Liver (tissue), 9 donors: ENCODE results near the gene PER2. TPM values are rescaled to one million over a fixed set of nuclear protein-coding genes. Genes with fewer than 3 reads are reported as not detected.

ENCODE experiments used
- DNase-seq: peaks from one replicate; pipeline ENCODE4 v3.0.0-alpha.2; 2017; ENCODE audit warnings: low spot score
- H3K27ac ChIP-seq, 2 donors: one replicate each; pipeline ENCODE4 v1.7.0; 2013; ENCODE audit warnings: inconsistent platforms in 2 of 2, low read length in 2 of 2, control low read depth in 1 of 2, low read depth in 1 of 2, mild to moderate bottlenecking in 1 of 2
- H3K27me3 ChIP-seq, 4 donors: one replicate each; pipeline versions ENCODE4 v1.6.1 to v1.7.0; 2013; ENCODE audit warnings: low read length in 3 of 4, inconsistent platforms in 1 of 4, mild to moderate bottlenecking in 1 of 4, moderate library complexity in 1 of 4; ENCODE audit not compliant: control insufficient read depth in 4 of 4, insufficient read depth in 4 of 4
- H3K36me3 ChIP-seq, 4 donors: one replicate each; pipeline versions ENCODE4 v1.6.1 to v1.7.0; 2013; ENCODE audit warnings: low read length in 3 of 4, mild to moderate bottlenecking in 3 of 4, low read depth in 1 of 4, moderate library complexity in 1 of 4; ENCODE audit not compliant: control insufficient read depth in 4 of 4, insufficient read depth in 3 of 4
- H3K4me1 ChIP-seq, 4 donors: one replicate each; pipeline versions ENCODE4 v1.6.1 to v1.7.0; 2013; ENCODE audit warnings: low read length in 3 of 4, mild to moderate bottlenecking in 3 of 4, moderate library complexity in 1 of 4; ENCODE audit not compliant: control insufficient read depth in 4 of 4, insufficient read depth in 4 of 4
- H3K4me3 ChIP-seq, 3 donors: one replicate each; pipeline versions ENCODE4 v1.6.1 to v1.7.0; 2013; ENCODE audit warnings: low read length in 3 of 3, control low read depth in 1 of 3, low read depth in 1 of 3, mild to moderate bottlenecking in 1 of 3
- H3K9ac ChIP-seq, 2 donors: one replicate each; pipeline ENCODE4 v1.7.0; 2013; ENCODE audit warnings: low read length in 2 of 2, mild to moderate bottlenecking in 2 of 2, moderate library complexity in 2 of 2, control low read depth in 1 of 2, low read depth in 1 of 2
- H3K9me3 ChIP-seq, 4 donors: one replicate each; pipeline versions ENCODE4 v1.6.1 to v1.7.0; 2013; ENCODE audit warnings: low read length in 3 of 4; ENCODE audit not compliant: control insufficient read depth in 4 of 4
- CTCF ChIP-seq: fragments of 150-350 bp; IDR thresholded peaks from 2 replicates; pipeline ENCODE4 v1.5.1; 2017; ENCODE audit warnings: improper control_type of control experiment, low read depth, low read length; ENCODE audit not compliant: missing input control
- EGR1 ChIP-seq, 2 donors: IDR thresholded peaks; 2 replicates each; pipeline ENCODE4 v1.6.1; 2016 to 2018; ENCODE audit warnings: antibody characterized with exemption in 2 of 2, low read depth in 2 of 2
- FOXA1 ChIP-seq: IDR thresholded peaks from 2 replicates; pipeline ENCODE4 v1.6.1; 2016; ENCODE audit warnings: antibody characterized with exemption
- FOXA2 ChIP-seq: IDR thresholded peaks from 2 replicates; pipeline ENCODE4 v1.6.1; 2016; ENCODE audit warnings: antibody characterized with exemption
- GABPA ChIP-seq, 2 donors: IDR thresholded peaks in 1 of 2; conservative IDR thresholded peaks in 1 of 2; 2 replicates each; pipeline ENCODE4 v1.6.1; 2016; ENCODE audit warnings: antibody characterized with exemption in 2 of 2, mild to moderate bottlenecking in 1 of 2, moderate library complexity in 1 of 2
- HNF4A ChIP-seq, 2 donors: conservative IDR thresholded peaks; 2 replicates each; pipeline ENCODE4 v1.6.1; 2016; ENCODE audit warnings: antibody characterized with exemption in 2 of 2, mild to moderate bottlenecking in 2 of 2
- HNF4G ChIP-seq: IDR thresholded peaks from 2 replicates; pipeline ENCODE4 v1.6.1; 2016; ENCODE audit warnings: antibody characterized with exemption
- JUND ChIP-seq, 2 donors: IDR thresholded peaks; 2 replicates each; pipeline ENCODE4 v1.6.1; 2016; ENCODE audit warnings: antibody characterized with exemption in 2 of 2
- NR2F2 ChIP-seq: IDR thresholded peaks from 2 replicates; pipeline ENCODE4 v1.6.1; 2016; ENCODE audit warnings: antibody characterized with exemption
- REST ChIP-seq: IDR thresholded peaks from 2 replicates; pipeline ENCODE4 v1.6.1; 2016; ENCODE audit warnings: antibody characterized with exemption, mild to moderate bottlenecking
- RXRA ChIP-seq, 2 donors: IDR thresholded peaks; 2 replicates each; pipeline ENCODE4 v1.6.1; 2017 to 2018; ENCODE audit warnings: antibody characterized with exemption in 2 of 2, mild to moderate bottlenecking in 1 of 2
- SP1 ChIP-seq: IDR thresholded peaks from 2 replicates; pipeline ENCODE4 v1.6.1; 2018; ENCODE audit warnings: antibody characterized with exemption, mild to moderate bottlenecking
- TAF1 ChIP-seq: conservative IDR thresholded peaks from 2 replicates; pipeline ENCODE4 v1.6.1; 2016; ENCODE audit warnings: antibody characterized with exemption, mild to moderate bottlenecking
- YY1 ChIP-seq: IDR thresholded peaks from 2 replicates; pipeline ENCODE4 v1.6.1; 2016; ENCODE audit warnings: antibody characterized with exemption, mild to moderate bottlenecking
- WGBS: extraction: QIAGEN DNeasy Blood & Tissue Kit; methylation state at CpG from one replicate; pipeline ENCODE4 v1.1.7; 2013; 5-methylcytosine and 5-hydroxymethylcytosine counted together
- polyA plus RNA-seq, 2 donors: library from polyadenylated mRNA; stranded (reverse) in 1 of 2; unstranded in 1 of 2; fragments of 200-250 nt in 1 of 2; fragments of >200 nt in 1 of 2; fragmentation: Nextera tagmentation in 1 of 2; extraction: Ambion mirVana in 1 of 2; gene quantifications; one replicate each; pipeline versions ENCODE4 v1.2.1 to v1.2.3, GENCODE V29; 2013 to 2015
- total RNA-seq, 2 donors: library from RNA; depleted of rRNA; stranded (reverse); fragments of >200 nt; gene quantifications; one replicate each; pipeline ENCODE4 v1.2.3, GENCODE V29; 2014
- TF ChIP-seq, protein P1 (sequence below): IDR thresholded peaks from 2 replicates; pipeline ENCODE4 v1.6.1; 2016; ENCODE audit warnings: antibody characterized with exemption
- TF ChIP-seq, protein P2 (sequence below): IDR thresholded peaks from 2 replicates; pipeline ENCODE4 v1.6.1; 2016; ENCODE audit warnings: antibody characterized with exemption
- donor health status: healthy.
- donor health status: healthy.
- donor health status: healthy.
- donor health status: healthy.
- donor health status: healthy.

Gene PER2
- total and polyA plus RNA-seq, 4 donors, result 1.1 to 12.5 (median 4.1) TPM

DNA sequence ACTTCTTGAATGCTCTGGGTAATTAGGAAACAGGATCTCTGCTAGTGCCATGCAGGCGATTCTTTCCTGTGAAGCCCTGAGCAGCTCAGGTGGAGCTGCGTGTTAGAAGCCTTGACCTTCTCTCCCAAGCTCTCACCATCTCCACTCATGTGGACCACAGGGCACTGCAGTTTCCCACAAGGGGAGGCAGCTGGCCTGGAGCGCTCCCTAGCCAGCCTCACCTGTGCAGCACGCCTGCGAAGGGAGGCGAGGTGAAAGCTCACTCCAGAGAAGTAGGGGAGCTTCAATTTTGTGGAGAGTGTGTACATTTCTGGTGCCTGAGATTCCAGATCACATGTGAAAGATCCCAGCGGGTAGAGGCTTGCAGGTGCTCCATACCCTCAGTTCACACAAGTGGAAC is 37.5 kb downstream of the PER2 start:
- Histone ChIP-seq H3K9ac (no peak overlapping the region), H3K27ac (no peak overlapping the region), H3K4me1 (no peaks in the 10 kb centered on the region), H3K36me3 (peaks cover 13 to 85% (median 48%) of the 10 kb centered on the region in 4 donors), H3K4me3 (no peak overlapping the region), H3K9me3 (no peaks in the 10 kb centered on the region), H3K27me3 (no peaks in the 10 kb centered on the region)
- DNase-seq, result no peak
- WGBS, result 97% methylated on average over 7 of the region's 7 CpGs
- TF ChIP-seq, protein P1, sequence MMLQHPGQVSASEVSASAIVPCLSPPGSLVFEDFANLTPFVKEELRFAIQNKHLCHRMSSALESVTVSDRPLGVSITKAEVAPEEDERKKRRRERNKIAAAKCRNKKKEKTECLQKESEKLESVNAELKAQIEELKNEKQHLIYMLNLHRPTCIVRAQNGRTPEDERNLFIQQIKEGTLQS, result no peak
- no peak for TF ChIP-seq HNF4G
- no peak for TF ChIP-seq JUND (IDR thresholded peaks at IDR 0.05)
- no peak for TF ChIP-seq REST
- TF ChIP-seq FOXA2, result no peak
- TF ChIP-seq GABPA (IDR thresholded peaks at IDR 0.05 in 1 of 2, conservative IDR thresholded peaks at IDR 0.05 in 1 of 2), result no peak
- TF ChIP-seq EGR1 (IDR thresholded peaks at IDR 0.05; ENCODE audit: low read depth in 2 of 2), result no peak
- no peak for TF ChIP-seq HNF4A (conservative IDR thresholded peaks at IDR 0.05)
- TF ChIP-seq SP1, result no peak
- TF ChIP-seq, protein P2, sequence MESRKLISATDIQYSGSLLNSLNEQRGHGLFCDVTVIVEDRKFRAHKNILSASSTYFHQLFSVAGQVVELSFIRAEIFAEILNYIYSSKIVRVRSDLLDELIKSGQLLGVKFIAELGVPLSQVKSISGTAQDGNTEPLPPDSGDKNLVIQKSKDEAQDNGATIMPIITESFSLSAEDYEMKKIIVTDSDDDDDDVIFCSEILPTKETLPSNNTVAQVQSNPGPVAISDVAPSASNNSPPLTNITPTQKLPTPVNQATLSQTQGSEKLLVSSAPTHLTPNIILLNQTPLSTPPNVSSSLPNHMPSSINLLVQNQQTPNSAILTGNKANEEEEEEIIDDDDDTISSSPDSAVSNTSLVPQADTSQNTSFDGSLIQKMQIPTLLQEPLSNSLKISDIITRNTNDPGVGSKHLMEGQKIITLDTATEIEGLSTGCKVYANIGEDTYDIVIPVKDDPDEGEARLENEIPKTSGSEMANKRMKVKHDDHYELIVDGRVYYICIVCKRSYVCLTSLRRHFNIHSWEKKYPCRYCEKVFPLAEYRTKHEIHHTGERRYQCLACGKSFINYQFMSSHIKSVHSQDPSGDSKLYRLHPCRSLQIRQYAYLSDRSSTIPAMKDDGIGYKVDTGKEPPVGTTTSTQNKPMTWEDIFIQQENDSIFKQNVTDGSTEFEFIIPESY, result no peak
- TF ChIP-seq TAF1, result no peak
- no peak for TF ChIP-seq CTCF
- no peak for TF ChIP-seq RXRA (IDR thresholded peaks at IDR 0.05)
- no peak for TF ChIP-seq YY1

GRCh38 chr2:238247841-238248453 is 40.5 kb downstream of the PER2 start:
- no peaks in the 10 kb centered on the region for H3K9me3 ChIP-seq
- TF ChIP-seq EGR1 (IDR thresholded peaks at IDR 0.05; ENCODE audit: low read depth in 2 of 2) (no peak), FOXA1 (no peak), RXRA (IDR thresholded peaks at IDR 0.05) (no peak), YY1 (no peak), HNF4A (conservative IDR thresholded peaks at IDR 0.05) (no peak), NR2F2 (no peak), TAF1 (no peak)
- TF ChIP-seq, protein P2, result no peak
- WGBS, result 91% methylated on average over 10 of the region's 10 CpGs
- no peak overlapping the region for H3K9ac ChIP-seq
- H3K27ac ChIP-seq, result no peak overlapping the region
- peaks cover 0 to 6% (median 2%) of the 10 kb centered on the region in 4 donors for H3K4me1 ChIP-seq
- no peaks in the 10 kb centered on the region for H3K27me3 ChIP-seq
- H3K4me3 ChIP-seq, result no peak overlapping the region
- DNase-seq, result no peak
- H3K36me3 ChIP-seq, result peaks cover 14 to 72% (median 39%) of the 10 kb centered on the region in 4 donors
